GM19455 (cell line): ENCODE data around the gene SLC26A2.

Source experiments
- ATAC-seq: cut with Tn5 transposase; IDR thresholded peaks from one replicate; pipeline ENCODE4 v1.9.1; 2021; ENCODE audit not compliant: unreplicated experiment

The SLC26A2 gene

DNA sequence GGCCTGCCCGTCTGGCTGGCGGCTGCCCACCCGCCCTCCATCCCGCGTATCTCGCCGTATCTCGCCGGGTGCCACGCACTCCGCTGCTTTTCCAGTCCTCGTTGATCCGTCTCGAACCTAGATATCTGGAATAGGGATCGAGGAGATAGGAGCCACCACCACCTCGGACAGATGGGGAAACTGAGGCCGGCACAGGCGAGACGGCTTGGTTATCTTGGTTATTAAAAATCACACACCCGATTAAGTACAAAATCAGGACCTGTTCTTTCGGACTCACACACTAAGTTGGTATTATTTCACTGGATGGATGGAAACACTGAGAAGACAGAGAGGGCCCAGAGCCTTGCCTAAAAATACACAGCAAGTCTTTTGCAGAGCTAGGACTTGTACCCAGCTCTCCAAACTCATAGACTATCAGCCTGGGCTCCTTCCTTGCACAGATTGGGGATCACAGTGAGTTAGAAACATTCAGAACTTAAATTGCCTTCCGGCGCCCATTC, 678 bp downstream of the SLC26A2 start:
- peak; percentile 31 for ATAC-seq

- ATAC-seq: no peak
Measured at GRCh38 chr5:149961957-149962409, 1.4 kb downstream of the SLC26A2 start.

DNA sequence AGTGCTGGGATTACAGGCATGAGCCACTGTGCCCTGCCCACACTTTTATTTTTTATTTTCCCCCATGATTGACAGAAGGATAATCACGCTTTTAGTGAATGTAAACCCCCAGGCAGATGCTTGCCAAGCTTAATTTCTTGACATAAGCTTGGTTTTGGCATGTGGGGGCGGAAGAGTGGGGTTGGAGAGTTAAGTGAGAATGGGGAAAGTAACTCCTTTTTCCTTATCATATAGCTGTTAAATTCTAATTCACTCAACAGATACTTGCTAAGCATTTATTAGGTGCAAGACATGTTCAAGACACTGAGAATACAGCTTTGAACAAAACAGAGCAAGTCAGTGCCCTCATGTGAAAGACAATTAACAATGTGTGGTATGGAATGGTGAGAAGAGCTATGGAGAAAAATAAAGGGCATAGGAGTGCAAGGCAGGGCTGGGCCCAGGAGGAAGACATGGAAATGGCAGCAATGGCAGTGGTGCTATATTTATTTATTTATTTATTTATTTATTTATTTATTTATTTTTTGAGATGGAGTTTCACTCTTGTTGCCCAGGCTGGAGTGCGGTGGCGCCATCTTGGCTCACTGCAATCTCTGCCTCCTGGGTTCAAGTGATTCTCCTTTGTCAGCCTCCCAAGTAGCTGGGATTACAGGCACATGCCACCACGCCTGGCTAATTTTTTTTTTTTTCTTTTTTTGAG, 2.2 kb downstream of the SLC26A2 start:
- no peak for ATAC-seq

- no peak for ATAC-seq
Measured at GRCh38 chr5:149963729-149964128, 3.2 kb downstream of the SLC26A2 start.

- no peak for ATAC-seq
Measured at GRCh38 chr5:149966946-149967345, 6.4 kb downstream of the SLC26A2 start.

DNA sequence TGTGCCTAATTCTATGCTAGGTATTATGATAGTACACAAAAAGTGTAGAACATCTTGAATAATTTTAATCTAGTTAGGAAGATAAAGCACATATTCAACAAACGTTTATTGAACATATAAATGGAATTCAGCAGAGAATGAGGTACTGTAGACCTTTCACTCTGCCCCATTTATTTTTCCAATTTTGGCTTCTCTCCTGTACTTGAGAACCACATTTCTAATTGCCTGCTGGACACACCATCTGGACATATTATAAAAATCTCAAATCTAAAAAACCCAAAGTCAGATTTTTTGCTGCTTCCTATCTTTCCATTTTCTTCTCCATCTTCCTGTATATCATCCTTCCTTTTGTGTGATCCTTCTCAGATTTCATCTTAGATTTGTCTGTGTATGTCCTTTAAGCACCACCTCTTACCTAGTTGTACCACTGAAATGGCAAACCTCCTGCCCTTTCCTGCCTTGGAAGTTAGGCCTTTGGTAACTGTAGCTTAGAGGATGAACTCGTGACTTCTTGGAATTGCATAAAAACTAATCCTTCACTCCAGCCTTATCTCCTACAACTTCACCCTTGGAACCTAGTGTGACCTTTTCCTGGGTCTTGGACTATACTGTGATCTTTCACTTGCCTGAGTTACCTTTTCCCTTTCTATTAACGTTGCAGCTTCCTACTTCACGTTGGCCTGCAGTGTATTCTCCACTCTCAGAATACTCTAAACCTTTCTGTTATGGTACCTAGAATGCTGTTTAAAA, 8.8 kb downstream of the SLC26A2 start:
- ATAC-seq: no peak

DNA sequence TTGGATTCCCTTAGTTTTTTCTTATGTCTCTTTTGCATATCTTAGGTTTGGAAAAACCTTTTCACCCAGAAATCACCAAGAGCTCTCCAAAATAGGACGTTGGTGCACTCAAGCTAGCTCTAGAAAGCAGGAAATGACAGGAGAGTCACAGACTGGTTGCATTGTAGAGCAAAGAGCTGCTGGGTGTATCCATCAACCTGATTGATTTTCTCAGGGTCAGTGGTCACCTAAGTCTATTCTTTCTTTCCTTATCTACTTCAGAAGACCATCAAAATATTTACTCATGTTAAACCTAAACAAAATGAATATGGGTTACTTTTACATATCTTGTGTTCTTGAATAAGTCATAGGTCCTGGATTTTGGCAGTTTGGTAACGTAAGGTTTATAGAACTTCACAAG, 14.9 kb downstream of the SLC26A2 start:
- no peak for ATAC-seq

- no peak for ATAC-seq
Measured at GRCh38 chr5:149979896-149980295, 19.3 kb downstream of the SLC26A2 start.

GRCh38 chr5:149981206-149981605, 20.6 kb downstream of the SLC26A2 start:
- no peak for ATAC-seq

- ATAC-seq: no peak
Measured at GRCh38 chr5:149982505-149982904, 21.9 kb downstream of the SLC26A2 start.

- ATAC-seq: no peak
Measured at GRCh38 chr5:149988126-149988525, 27.6 kb downstream of the SLC26A2 start.

- ATAC-seq: peak; percentile 90
Measured at GRCh38 chr5:149990518-149991376, 30.2 kb downstream of the SLC26A2 start.

GRCh38 chr5:149993471-149993870, 32.9 kb downstream of the SLC26A2 start:
- ATAC-seq: no peak

DNA sequence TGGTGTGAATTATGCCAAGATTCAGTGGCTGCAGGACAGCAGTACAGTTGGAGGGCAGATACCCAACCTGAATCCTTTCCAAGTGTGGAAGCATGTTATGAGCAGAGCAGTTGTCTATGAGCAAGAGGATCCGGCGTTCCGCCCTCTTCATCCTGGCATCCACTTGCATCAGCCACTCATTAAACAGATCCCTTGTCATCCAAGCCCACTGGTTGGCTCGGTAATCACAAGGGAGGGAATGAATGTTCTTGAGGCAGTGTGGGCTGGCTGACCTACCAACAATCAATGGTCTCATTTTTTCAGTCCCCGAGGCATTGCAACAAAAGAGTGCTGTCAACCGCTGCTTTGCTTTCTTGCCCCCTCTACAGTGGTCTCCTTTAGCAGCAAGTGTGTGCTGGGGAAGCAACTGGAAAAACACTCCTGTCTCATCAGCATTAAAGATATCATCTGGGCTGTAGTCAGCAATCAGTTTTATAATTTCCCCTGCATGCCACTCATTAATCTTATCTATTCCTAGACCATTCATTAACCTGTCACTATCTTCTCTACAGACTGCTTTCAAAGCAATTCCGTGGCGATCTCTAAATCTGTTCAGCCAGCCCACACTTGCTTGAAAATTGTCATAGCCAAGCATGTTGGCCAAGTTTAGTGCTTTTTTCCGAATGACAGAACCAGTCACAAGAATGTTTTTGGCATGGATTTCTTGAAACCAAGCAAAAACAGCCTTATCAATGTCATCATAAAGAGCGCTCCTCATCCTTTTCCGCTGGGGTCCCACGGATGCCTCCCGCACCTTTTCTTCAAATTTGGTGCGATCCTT, 35.0 kb downstream of the SLC26A2 start:
- ATAC-seq: no peak

- no peak for ATAC-seq
Measured at GRCh38 chr5:149996205-149996890, 35.8 kb downstream of the SLC26A2 start.

GRCh38 chr5:149998281-149998680, 37.7 kb downstream of the SLC26A2 start:
- ATAC-seq: no peak

DNA sequence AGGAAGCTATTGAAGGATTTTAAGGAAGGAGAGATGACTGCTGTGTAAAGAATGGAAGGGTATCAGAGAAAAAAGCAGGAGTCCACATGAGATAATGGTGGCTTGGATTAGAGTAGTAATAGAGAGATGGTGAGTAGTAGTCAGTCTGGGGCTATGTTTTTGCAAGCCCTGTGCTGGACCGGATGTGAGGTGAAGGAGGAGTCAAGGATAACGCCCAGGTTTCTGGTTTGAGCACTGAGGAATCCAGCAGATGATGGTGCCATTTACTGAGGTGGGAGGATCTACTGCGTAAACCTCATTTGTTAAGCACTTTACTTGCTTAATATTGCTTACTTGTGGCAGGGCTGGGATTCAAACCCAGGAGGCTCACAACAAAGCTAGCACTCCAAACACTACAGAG, 38.8 kb downstream of the SLC26A2 start:
- no peak for ATAC-seq

- ATAC-seq: no peak
Measured at GRCh38 chr5:149999866-150000255, 39.3 kb downstream of the SLC26A2 start.

DNA sequence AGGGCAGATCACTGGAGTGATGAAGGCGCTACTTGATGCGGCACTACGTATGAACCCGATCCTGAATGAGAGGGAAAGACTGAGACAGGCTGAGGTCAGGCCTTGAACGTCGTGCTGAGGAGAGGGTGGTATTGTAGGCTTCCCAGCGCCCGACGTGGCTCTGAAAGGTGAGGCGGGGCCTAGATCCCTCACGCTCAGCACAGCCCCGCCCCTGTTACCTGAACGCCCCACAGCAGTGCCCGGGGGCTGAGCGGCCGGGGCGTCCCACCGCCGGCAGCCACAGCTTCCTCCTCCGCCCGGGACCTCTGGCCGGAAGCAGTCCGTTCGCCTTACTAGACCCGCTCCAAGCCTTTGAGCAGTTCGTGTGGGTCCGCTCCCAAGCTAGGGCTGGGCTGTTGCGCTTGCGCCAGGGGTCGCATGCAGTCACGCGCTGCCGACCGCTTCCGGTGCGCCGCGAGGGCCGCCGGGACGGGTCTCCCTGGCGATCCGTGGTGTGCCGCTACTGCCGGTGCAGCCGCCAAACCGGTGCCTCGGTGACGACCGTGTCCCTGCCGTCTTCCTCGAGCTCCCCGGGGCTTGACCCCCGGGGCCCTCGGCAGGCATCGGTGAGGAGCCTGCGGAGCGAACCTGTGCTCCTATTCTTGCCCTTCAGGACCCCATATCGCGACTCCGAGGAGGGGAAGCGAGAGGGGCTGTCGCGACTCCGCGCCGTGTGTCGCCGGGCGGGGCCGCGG, 39.9 kb downstream of the SLC26A2 start, which contains the start of the genes HMGXB3 and TIGD6:
Gene HMGXB3 (plus strand): TSS at position 484 of the 734 bp plus-strand sequence. CDS start 4,114 bp downstream, outside the sequence.
Gene TIGD6 (minus strand): TSS at position 399 of the 734 bp plus-strand sequence. CDS start 4,306 bp downstream, outside the sequence.
- ATAC-seq: peak; percentile 90
